ENCODE measurements around the gene FLT1.

The FLT1 gene

DNA sequence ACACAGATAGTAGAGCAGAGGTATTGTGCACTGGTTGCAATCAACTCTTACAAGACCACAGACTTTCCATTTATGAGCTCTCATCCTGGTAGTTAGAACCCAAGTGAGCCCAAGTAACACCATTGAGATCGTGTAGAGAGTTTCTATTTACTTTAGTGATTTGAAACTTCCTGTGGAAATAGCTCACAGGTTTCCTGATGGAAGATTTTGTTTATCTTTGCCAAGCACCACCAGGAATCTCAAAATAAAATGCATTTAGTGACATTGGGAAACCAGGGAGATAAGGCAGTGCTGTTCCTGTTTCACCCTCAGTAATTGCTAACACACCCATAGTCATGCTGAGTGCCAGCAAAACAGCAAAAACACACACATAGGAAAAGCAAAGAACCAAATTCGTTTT, 102.5 kb downstream of the FLT1 start:
- DNase-seq (ENCODE audit: low read depth, low spot score): no peak

DNA sequence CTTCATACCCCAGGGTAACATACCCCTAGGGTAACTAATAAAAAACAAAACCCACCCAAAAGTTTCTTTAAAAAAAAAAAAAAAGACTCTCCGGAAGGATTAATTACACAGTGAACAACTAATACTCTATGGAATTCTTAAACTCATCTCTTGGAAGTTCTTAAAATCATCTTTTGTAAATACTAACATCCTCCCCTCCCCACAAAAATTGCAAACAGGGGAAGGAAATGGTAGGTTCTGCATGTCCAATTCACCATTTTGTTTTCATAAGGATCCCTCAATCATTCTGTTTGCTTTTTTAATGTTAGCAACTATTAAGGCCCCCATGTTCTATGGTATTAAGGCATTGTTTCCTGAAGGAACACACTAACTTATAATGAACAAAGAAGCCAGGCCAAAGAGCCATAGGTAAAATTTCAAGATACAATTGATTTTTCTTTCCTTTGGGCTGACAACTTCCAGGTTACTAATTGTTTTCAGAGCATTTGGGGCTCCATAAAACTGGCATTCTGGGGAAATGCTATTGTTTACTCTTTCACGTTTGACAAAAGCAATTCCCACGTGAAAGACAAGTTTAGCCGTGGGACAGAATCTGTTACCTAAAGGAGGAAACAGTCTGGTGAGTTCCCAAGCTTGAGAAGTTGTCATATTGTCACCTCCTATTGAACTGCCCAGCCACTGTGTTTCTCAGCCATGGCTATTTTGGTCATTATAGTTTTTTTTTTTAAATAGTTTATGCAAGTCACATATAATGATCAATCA, 107.0 kb downstream of the FLT1 start:
- DNase-seq (ENCODE audit: low read depth, low spot score): no peak

DNA sequence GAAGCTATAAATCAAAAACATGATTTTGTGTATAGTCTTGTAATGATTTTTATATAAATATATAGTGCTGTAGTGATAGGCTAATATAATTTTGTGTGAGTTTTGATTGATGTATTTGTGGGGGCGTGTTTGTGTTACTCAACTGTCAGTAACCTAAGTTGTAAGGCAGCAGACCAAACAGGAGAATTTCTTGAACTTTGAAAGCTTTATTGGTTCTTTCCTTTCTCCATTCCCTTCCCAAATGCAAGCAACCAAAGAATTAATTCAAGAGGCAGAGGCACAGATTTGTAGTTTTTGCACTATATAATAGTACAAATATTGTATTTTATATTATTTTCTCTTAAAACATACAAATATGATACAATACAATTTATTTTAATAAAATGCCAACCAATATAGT, 109.6 kb downstream of the FLT1 start:
- no peak for DNase-seq (ENCODE audit: low read depth, low spot score)

DNA sequence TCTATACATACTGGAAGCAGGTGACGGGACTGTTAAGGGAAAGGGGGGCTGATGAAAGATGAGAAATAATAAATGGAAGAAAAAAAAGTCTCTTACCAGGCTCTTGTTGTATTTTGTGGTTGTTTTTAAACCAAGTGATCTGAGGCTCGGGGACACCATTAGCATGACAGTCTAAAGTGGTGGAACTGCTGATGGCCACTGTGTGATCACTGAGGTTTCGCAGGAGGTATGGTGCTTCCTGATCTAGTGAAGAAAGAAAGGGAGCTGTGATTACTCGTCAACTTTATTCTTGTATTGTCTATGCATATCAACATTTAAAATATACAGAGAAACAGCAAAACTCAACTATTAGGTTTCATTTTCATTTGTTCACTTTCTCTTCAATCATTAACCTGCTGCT, 110.1 kb downstream of the FLT1 start:
- no peak for DNase-seq (ENCODE audit: low read depth, low spot score)

DNA sequence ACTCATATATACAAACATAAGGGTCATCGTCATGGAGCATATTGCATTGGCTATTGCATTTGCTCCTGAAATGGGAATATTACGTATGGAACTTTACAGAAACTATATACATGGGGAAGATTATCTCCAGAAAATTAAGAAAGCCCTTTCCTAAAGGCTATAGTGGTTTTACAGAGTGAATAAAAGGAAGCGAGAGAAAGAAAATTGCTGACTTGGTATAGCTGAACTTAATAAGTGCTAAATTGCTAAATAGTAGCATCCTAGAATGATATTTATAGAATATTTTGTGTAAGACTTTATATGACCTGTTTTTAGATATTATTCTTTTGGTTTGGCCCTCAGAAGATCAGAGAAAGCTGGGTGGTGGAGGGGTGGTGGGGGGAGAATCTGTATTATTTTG, 114.6 kb downstream of the FLT1 start:
- no peak for DNase-seq (ENCODE audit: low read depth, low spot score)

DNA sequence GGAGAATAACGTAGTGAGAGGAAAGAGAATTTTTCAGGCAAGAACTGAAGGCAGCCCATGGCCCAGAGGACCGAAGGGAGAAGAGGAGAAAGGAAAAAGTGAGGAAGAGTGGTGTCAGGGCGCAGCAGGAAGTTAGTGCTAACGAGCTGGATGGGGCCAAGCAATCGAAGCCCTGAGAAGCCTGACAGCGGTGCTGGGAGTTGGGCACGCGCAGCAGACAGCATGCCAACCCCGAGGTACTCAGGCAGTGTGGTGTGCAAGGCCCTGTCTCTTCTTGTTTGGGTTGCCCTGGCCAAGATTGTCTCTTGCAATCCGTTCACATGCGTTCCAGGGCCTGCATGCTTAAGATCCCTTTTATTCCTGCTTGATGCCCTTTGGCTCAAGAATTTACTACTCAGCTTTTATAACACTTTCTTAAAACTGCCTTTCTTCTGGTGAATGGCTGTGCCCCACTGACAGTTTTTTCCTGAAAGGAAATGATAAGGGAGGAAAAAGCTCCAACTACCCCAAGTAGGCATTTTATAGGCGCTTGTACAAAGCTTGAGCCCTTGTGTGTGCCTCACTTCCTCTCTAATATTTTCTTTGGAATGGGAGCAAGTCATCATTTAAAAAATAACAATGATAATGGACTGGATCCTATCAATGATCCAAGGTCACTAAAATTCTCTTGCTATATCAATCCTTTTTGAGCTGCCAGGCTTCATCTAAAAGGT, 115.4 kb downstream of the FLT1 start:
- no peak for DNase-seq (ENCODE audit: low read depth, low spot score)

DNA sequence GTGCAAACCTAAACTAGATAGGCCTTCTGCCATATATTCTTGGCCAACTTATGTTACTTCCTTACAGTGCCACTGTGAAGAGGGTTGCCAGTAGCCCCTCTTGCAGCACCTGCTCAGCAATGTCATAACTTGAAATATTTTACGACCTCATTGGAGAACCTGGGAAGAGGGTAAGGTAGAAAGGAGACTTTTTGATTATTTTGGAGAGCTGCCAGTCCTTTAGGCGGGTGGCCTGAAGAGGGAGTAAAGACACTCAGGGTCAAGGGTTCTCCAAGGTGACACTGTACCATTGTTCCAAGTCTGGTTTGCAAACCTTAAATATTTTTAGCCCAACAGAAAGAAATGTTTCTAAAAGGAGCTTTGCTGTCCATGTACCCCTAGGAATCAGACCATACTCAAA, 118.3 kb downstream of the FLT1 start:
- no peak for DNase-seq (ENCODE audit: low read depth, low spot score)

DNA sequence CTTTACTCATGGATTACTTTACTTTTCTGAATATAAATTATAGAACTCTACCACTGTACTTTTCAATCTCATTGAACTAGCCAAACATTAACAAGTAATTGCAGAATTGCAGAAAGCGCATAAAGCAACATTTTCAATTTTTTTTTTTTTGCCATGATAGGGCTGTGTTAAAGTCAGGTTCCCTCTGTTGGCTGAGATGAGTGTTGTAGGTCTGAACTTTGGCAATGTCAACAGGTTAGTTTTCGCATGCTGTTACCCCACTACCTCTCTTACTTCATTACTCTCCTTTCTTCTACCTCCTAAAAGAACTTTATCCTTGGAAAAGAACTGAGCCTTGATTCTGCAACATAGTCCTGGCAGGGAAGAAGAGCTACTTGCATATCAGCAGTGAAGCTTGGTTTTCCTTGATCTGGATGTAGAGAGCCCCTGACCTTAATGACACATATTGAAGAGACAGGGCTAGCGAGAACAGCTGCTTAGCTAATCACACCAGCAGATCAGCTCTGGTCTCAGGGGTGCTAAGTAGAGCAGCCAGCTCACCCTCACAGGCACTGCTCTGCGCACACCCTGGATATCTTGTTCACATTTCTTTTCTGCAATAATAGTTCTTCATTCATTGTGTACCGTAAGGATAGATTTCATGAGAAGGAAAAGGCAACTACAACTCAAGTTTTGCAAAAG, 119.5 kb downstream of the FLT1 start:
- no peak for DNase-seq (ENCODE audit: low read depth, low spot score)

DNA sequence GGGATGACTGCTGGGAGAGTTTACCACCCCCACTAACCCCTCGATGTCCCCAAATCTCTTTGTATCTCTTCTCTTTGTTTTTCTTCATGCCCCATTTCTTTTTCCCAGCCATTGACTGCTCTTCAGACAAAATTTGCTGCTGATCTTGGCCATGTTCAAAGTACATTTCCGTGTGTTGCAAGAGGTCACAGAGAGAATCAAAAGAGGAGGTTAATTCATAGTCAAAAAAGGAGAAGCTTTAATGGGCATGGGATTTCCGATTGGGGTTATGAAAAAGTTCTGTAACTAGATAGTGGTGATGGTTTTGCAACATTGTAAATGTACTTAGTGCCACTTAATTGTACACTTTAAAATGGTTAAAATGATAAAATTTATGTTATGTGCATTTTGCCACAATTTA, 121.1 kb downstream of the FLT1 start:
- DNase-seq (ENCODE audit: low read depth, low spot score): no peak

DNA sequence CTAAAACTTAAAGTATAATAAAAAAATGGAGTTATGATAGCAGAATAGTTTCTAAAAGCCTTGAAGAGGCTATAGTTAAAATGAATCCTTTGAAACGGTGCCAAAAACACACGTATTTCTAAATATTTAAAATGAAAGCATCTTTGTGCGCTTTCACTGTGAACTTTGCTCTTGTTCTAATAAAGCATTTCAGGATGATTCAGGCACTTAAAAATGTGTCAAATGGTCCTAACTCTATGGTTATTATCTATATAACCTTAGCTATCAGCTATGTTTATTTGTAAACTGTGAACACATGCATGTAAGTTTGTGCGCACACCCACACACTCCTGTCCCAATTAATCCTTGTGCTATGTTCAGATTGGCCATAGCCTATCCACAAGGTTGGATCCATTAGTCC, 124.5 kb downstream of the FLT1 start:
- no peak for DNase-seq (ENCODE audit: low read depth, low spot score)

DNA sequence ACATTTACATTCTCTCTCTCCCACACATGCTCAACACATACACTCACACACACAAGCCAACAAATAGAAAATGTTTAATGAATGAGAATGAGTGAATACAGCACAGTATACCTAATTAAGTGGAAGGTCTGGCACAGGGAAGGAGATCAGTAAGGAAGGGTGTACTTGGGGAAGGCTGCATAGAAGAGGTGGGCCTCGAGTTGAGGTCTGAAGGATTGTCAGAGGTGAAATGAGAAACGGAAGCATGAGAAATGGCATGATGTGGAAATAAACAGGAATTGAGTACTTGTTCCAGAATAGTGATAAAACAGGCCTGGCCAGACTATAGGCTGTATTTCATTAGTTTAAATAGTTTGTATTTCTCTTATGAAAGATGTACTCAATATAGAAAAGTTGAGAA, 136.2 kb downstream of the FLT1 start:
- no peak for DNase-seq (ENCODE audit: low read depth, low spot score)

DNA sequence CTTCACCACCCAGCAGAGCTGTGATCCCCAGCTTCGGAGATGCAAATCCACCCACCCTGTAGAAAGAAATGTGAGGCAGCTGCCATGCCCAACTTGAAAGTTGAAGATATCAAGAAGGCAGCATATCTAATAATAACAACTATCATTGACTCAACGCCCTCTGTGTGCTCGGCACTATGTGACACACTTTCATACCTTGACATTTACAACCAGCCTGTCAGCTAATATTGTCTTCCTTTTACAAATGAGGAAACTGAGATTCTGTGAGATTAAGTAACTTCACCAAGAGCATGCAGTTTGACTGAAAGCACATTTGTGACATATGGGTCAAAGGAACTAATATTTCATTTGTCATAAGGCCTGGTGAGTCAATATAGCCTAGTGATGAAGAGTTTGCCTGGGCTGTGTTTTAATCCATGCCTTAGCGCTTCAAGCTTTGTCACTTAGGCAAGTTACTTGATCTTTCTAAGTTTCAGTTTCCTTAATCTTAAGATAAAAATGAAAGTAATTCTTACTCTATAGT, 137.0 kb downstream of the FLT1 start:
- DNase-seq (ENCODE audit: low read depth, low spot score): no peak

DNA sequence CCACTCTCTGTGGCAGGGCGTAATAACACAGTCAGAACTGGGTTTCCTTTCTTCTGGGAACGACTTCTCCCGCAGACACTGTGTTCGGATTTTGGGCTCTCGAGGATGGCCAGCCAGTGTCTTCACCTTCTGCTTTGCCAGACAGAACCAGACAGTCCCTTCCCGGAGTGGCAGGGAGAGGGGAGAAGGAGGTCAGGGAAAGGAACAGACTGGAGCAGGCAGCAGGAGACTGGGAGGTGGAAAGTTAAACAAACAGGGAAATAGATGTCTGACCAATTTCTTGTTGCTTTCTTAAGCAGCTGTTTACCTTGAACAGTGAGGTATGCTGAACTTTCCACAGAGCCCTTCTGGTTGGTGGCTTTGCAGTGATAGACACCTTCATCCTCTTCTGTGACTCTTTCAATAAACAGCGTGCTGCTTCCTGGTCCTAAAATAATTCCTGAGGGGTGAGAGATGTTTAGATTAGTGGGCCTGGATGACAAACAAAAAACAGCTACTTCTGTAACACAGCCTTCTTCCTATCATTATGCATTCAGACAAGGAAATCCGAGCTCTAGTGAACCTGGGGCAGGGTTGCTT, 137.6 kb downstream of the FLT1 start:
- no peak for DNase-seq (ENCODE audit: low read depth, low spot score)

DNA sequence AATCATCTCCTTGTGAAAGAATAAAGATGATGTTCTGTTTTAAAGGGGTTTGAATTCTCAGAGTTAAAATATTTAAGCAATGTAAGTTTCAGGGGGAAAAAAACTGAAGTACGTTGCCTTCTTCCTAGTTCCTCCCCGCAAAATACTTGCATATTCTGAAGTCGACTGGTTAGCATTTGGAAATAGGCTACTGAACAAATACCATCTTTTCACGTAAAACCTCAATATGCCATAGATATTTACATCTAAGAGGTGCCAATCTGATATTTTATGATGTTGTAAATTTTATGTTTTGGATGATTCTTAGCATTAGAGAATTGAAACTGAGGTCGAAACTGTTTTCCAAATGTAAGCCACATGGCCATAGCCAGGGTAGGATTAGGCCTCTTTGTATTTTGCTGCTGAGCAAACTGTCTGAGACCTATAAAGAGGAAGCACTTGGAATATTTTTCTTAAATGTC, 138.3 kb downstream of the FLT1 start:
- DNase-seq (ENCODE audit: low read depth, low spot score): no peak

DNA sequence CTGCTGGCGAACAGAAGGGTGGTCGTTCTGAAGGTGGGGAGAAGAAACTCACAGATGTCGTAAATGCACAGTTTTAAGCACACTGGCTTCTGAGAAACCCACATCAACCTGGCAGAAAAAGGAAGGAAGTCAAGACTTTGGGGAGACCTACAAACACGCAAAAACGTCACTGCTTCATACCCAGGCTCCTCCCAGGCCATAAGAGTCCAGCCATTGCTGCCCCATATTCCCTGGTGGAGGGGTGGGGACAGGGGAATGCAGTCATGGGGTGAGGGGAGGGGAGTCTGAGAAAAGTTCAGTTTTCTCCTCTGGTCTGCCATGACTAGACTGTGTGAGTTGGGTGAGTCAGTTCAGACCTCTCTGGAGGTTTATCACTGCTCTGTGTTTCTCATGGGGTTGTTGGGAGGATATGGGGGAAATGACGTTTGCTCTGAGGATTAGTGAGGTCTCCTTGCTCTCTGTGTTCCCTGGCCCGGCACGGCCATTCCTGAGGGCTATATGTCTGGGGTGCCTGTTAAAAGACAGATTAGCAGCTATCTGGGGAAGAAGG, 139.0 kb downstream of the FLT1 start:
- DNase-seq (ENCODE audit: low read depth, low spot score): no peak

DNA sequence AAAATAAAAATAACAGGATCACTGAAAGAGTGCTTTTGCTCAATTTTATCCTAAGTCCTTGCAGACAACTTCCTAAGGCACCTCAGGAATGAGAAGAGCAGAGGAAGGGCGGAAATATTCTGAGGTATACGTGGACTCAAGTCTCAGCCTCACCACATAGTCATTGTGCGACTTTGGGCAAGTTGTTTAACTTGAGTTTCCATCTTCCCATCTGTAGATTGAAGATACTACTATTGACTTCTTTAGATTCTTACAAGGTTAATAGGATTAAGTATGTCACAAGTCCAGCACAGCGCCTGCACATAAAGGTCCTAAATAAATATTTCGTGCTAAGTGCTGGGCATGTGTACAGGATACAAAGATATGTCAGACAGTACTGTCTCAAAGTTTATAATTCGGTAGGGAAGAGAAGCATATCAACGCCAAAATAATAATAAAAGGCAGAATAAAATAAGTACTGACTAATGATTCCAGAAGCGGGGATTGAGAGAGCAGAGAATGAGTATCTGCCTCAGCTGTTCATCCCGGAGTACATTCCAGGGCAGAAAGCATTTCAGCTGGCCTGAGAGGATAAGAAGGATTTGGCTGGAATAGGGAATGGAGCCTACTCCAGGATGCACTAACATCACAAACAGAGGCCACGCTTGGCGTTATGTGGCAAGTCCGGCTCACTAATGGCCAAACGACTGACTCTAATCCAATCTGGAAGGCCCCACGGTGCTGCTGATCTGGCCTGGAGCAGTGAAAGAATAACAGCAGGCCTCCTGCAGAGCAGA, 139.7 kb downstream of the FLT1 start:
- DNase-seq (ENCODE audit: low read depth, low spot score): no peak

DNA sequence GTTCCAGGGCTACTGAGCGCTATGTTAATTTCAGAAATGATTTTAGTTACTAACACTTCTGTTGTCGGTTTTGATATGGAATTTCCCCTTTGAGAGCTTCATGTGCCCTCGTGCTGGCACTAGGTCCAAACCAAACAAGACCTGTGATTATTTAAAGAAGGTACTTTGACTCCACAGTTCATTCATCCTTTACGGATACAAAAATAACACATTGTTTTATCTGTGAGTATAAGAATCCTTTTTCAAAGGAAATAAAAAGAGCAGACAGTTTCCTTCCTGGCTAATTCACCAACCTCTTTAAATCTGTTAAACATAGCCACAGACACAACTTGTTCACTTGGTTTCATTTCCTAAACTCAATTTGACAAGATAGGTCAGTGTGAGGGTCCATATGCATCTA, 141.2 kb downstream of the FLT1 start:
- DNase-seq (ENCODE audit: low read depth, low spot score): no peak

DNA sequence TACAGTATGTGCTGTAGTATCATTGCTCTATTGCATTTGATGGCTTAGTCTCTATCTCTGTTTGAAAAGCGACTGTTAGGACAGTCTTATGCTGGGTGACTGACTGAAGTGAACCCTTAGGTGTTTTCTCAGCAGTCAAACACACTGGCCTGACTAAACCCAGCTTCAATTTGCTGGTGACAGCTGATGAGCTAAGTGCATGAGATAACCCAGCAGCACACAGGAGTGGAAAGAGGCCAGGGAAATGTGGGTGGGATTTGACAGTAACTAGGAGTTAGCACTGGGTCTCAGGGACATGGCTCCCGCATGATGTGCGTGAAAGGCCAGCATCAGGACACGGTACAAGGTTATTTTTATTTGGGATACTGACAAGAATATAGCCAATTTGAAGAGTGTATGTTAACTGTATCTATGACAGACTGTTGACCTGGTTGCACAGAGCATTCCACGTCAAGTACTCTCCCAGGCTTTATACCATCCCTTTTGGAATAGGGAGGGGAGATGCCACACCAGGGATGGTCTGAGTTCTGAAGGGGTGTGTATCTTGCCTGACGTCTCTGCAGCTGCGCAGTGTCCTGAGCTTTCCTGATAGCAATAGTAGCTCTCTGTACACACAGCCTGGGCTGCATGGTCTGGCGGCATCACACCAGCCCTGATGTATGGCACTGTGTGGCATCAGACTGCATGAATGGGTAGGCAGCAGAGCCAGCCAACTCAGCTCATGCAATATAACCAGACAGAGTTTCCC, 144.8 kb downstream of the FLT1 start:
- no peak for DNase-seq (ENCODE audit: low read depth, low spot score)

DNA sequence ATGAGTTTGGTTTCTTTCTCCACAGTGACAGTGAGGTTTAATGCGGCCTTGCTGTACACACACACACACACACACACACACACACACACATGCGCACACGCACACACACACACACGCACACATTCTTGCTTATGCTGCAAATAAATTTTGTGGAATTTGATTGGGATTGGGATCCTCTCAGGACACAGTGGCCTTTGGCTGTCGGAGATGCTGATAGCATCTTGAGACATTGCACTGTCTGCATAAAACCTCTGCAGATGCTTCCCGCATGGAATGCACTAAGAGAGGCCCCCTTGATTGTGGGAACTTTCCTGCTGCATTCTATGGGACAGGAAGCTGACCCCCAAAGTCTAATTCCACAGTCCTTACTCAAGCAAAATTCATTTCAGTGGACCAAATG, 145.6 kb downstream of the FLT1 start:
- no peak for DNase-seq (ENCODE audit: low read depth, low spot score)

Data from iPS DF 19.7 (cell line).